DMS79 treated with DMSO at 0.1 percent for 48 hours (cell line): ENCODE data around the gene YAE1.
A peak's percentile ranks its signal among the peaks of the same experiment; 100 is the strongest.

Source experiments
- DNase-seq: peaks from one replicate; lab custom pipeline; 2025; lab: John Stamatoyannopoulos, UW

Gene YAE1

DNA sequence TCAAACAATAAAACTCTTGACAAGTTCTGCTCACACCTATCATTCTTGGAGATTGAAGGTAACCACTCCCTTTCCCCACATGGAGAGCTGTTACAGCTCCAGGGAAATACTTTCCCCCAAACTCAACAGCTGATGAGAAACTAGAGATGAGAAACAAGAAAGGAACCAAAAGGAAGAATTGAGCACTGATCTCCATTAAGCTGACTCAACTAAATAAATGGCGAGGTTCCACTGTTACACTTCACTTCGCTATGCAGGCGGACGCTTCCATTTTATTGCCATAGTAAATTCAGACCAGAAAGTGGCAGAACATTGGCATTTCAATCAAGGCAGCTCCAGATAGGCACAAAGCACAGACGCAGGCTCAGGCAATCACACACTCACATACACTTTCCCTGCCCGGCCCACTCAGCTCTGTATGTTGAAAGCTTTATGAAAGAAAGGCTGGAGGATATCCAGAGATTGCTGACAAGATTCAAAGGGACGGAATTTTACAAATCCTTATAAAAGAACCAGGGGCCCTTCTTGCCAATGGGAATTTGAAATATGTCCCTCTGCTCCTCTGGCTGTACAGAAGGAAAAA is 11.5 kb upstream of the YAE1 start:
- DNase-seq = no peak

DNA sequence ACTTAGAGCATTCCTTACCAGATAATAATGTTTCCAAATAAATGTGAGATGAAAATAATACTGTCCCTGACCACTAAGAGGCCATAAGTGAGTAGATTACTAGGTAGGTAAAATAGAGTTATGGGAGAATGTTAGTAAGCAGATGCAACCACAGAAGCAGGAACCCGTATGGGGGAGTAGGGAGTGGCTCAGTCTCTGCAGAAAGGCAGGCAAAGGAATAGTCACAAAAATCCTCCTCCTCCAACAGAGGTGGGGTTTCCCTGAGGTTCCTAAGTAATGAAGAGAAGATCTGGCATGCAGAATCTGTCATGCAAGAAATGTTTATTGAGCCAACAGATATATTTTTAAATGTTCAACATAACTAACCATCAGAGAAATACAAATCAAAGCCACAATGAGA is 9.0 kb upstream of the YAE1 start:
- DNase-seq = no peak

GRCh38 chr7:39557911-39558310 is 8.3 kb upstream of the YAE1 start:
- DNase-seq = no peak

DNA sequence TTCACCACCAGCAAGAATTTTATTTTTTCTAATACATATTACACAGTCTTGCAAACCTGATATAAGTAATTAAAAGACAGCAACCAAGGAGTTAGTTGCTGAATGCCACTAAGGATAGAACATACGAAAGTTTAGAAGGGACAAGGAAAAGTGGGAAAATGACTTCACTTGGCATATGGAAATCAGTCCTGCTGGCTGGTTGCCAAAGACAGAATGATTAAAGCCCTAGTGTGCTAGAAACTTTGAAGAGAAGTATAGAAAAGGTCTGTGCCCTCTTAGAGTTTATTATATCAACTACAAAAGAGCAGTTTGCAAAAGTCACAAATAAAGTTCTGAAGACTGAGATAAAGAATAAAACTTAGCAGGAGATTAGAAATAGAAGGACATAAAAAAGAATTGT is 5.8 kb upstream of the YAE1 start:
- DNase-seq = no peak

DNA sequence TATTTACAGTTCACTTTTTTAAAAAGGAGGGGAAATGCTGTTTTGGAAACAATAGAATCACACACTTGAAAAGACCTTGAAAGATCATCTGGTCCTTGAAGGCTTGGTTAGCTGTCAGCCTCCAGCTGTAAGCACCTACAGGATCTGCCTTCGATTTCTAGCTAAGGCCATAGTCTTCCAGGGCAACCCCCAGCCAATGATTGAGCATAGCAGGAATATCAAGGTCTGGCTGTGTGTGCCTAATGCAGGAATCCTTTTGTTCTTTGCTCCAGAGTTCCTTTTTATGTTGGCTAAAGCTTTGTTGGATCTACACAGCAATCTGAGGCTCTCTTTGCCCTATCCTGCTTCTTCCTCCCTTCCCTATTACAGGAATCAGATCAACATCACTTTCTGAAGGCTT is 5.2 kb upstream of the YAE1 start:
- no peak for DNase-seq

GRCh38 chr7:39565538-39565937 is 666 bp upstream of the YAE1 start:
- DNase-seq = no peak

DNA sequence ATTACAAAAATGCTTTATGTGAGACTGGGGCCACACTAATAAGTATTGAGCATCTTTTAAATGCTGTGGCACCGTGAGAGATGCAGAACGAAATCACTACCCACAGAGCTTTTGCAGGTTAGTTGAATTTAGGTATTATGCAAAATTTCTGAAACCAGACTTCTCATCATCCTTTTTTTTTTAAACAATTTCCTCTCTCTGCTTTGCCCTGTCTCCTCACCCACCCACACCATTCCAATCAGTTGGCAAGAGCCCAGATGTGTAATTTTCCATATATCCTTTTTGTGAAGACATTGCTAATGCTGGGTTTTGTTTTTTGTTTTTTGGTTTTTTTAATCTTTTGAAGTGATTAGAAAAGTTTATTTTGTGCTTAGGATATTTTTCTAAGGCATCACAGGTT is 1.1 kb downstream of the YAE1 start:
- no peak for DNase-seq

DNA sequence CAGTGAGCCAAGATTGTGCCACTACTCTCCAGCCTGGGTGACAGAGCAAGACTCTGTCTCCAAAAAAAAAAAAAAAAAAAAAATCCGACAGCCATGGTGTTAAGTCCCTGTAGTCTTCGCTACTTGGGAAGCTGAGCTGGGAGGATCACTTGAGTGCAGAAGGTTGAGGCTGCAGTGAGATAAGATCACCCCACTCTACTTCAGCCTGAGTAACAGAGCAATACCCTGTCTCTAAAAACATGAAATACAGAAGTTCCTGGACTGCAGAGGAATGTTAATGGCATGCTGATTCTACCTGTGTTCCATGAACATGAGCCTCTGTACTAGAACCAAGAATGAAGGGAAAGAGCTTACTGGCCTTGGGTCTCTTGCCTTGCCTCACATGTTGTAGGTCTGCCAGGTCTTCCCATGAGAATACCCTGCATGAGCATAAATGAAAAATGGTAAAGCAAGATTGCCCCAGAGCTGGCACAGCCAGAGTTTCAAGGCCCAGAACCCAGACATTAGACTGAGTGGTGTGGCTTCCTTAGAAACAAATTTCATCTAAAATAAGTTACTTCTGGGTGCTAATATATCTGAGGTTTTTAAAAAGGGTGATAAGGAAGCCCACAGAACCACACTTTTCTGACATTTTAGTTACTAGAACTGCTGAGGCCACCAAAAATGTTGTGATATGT is 8.6 kb downstream of the YAE1 start:
- DNase-seq = no peak

GRCh38 chr7:39577229-39577874 is 11.1 kb downstream of the YAE1 start:
- no peak for DNase-seq

DNA sequence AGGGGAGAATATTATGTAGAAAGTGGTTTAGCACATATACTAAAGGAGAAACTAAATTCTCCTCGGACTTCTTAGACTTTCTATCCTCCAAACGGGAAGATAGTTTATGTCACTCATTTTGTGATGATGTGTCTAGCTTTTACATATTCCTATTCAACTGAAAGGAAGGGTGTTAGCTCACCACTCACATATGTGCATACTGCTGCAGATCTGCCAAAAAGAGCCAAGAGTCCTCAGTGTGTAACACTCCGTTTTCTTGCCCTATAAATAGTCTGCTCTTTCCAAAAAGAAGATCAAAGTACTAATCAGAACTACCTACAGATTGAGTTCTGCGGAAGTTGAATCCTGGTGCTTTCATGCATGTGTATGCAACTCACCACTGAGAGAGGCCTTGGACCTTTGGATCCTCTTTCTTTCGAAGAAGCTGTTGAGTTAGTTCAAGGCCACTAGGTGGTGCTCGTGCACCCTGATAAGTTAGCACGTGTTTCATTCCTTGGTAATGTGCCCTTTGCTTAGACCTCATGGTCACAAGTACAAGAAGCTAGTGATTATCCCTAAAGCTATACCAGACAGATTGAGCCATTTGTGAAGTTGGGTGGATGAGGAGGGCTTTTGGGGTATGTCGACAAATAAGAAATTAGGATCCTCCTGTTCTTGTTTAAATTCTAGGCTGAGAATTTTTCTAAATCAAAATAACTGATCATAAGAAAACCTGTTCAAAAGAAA is 14.1 kb downstream of the YAE1 start:
- peak; percentile 80 for DNase-seq

- no peak for DNase-seq
Observed at GRCh38 chr7:39582536-39582935, 16.3 kb downstream of the YAE1 start.

DNA sequence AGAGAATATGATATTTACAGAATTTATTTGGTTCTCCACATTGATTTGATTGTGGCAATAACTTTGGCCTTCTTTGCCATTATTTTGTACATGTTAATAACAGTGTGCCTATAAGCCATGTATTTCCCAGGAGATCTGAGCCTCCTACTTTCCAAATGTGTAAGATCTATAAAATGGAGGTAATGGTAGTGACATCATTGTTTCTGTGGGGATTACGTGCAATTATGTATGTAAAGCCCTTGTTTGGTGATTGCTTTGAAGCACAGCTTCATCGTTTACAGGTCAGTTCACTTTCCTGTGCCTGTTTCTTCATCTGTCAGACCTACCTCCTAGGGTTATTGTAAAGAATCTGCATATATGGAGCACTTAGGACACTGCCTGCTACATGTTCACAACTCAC is 17.3 kb downstream of the YAE1 start:
- DNase-seq = no peak

GRCh38 chr7:39587393-39587792 is 21.2 kb downstream of the YAE1 start:
- no peak for DNase-seq

GRCh38 chr7:39588416-39588815 is 22.2 kb downstream of the YAE1 start:
- DNase-seq = no peak

GRCh38 chr7:39589323-39590111 is 23.3 kb downstream of the YAE1 start:
- peak; percentile 50 for DNase-seq

DNA sequence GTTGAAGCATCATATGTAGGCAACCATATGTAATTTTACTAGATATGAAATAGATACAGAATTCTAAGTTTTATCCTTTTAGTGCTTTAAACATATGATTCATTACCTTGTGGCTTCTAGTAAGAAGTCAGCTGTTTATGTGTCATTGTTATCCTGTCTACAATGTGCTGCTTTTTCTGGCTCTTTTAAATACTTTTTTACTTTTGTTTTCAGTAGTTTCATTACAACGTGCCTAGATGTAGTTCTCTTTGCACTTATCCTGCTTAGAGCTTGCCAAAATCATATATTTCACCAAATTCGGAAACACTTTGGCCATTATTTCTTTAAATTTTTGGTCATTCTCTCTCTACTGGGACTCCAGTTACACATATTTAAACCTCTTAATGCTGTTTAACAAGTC is 26.4 kb downstream of the YAE1 start:
- DNase-seq = no peak

- peak; percentile 41 for DNase-seq
Observed at GRCh38 chr7:39594988-39595620, 28.9 kb downstream of the YAE1 start.

- no peak for DNase-seq
Observed at GRCh38 chr7:39602351-39602750, 36.1 kb downstream of the YAE1 start.

DNA sequence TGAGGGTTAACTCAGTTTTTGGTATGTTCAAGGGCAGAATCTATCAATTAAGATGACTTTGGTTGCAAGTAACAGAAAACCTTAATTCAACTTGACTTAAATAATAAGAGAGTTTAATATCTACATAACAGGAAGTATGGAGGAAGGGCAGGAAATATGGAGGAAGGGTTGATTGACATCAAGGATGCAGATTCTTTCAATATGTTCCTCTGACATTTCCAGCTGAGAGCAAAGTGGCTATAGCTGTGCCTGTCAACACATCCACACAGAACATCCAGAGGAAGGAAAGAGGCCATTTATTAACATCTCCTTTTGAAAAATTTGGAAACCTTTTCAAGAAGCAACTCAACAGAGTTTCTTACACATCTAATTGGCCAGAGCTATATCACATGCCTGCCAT is 37.7 kb downstream of the YAE1 start:
- DNase-seq = no peak

DNA sequence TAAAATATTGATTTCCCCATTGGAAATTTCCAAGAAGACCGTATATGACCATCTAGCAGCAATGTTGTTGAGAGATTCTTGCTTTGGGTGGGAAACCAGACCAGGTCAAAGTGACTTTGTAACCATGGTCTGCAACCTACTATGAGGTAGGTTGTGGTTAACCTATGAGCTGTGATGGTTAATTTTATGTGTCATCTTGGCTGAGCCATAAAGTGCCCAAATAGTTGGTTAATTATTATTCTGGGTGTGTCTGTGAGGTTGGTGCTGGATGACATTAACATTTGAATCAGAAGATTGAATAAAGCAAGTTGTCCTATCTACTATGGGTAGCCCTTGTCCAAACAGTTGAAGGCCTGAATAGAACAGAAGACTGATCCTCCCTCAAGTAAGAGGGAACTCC is 38.9 kb downstream of the YAE1 start:
- DNase-seq = no peak

DNA sequence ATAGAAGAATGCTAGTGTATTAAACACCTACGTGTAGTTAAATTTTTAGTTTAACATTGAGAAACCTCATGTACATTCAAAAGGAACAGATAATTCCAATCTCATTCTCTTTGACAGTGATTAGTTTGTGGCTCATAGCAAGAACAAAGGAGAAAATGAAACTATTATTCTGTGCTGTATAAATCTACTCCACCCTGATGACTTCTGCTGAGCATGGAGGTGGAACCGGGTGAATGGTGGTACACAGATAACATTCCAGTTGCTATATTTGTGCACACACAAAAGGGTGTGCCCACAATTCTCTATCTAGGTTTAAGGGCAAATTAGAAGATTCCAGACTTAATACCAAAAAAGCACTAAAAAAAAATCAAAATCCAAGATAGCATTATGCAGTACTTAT is 40.1 kb downstream of the YAE1 start:
- DNase-seq = no peak

- no peak for DNase-seq
Observed at GRCh38 chr7:39606941-39607340, 40.7 kb downstream of the YAE1 start.
